ENCODE measurements around the gene GBX1.

GBX1 gene

GRCh38 chr7:151178831-151179230 is 11.3 kb upstream of the GBX1 start:
- no peak overlapping the region for H3K27ac Mint-ChIP-seq
- no peak for TF ChIP-seq CTCF (IDR thresholded peaks at IDR 0.05; ENCODE audit: unreplicated experiment in 3 of 3)
- no peaks in the 10 kb centered on the region for H3K9me3 Mint-ChIP-seq
- H3K4me1 Mint-ChIP-seq, result no peaks in the 10 kb centered on the region
- no peaks in the 10 kb centered on the region for H3K36me3 Mint-ChIP-seq (ENCODE audit: low read depth)
- peaks cover 60% of the 10 kb centered on the region for H3K27me3 Mint-ChIP-seq (ENCODE audit: low read depth)
- H3K4me3 Mint-ChIP-seq, result no peak overlapping the region

GRCh38 chr7:151178236-151178635 is 10.7 kb upstream of the GBX1 start:
- Mint-ChIP-seq H3K4me3 (no peak overlapping the region), H3K36me3 (ENCODE audit: low read depth) (no peaks in the 10 kb centered on the region), H3K27ac (no peak overlapping the region), H3K9me3 (no peaks in the 10 kb centered on the region), H3K4me1 (no peaks in the 10 kb centered on the region), H3K27me3 (ENCODE audit: low read depth) (peaks cover 63% of the 10 kb centered on the region)
- no peak for TF ChIP-seq CTCF (IDR thresholded peaks at IDR 0.05; ENCODE audit: unreplicated experiment in 3 of 3)

- Mint-ChIP-seq H3K27me3 (ENCODE audit: low read depth) (peaks cover 72% of the 10 kb centered on the region), H3K9me3 (peaks cover 6% of the 10 kb centered on the region), H3K4me1 (no peaks in the 10 kb centered on the region), H3K27ac (no peak overlapping the region), H3K4me3 (no peak overlapping the region), H3K36me3 (ENCODE audit: low read depth) (no peaks in the 10 kb centered on the region)
- no peak for TF ChIP-seq CTCF (IDR thresholded peaks at IDR 0.05; ENCODE audit: unreplicated experiment in 3 of 3)
Observed at GRCh38 chr7:151177310-151177709, 9.8 kb upstream of the GBX1 start.

- H3K27ac Mint-ChIP-seq, result no peak overlapping the region
- peaks cover 77% of the 10 kb centered on the region for H3K27me3 Mint-ChIP-seq (ENCODE audit: low read depth)
- peaks cover 8% of the 10 kb centered on the region for H3K9me3 Mint-ChIP-seq
- H3K4me1 Mint-ChIP-seq, result no peaks in the 10 kb centered on the region
- no peak overlapping the region for H3K4me3 Mint-ChIP-seq
- TF ChIP-seq CTCF (IDR thresholded peaks at IDR 0.05; ENCODE audit: unreplicated experiment in 3 of 3), result no peak
- H3K36me3 Mint-ChIP-seq (ENCODE audit: low read depth), result no peaks in the 10 kb centered on the region
Observed at GRCh38 chr7:151176401-151176800, 8.9 kb upstream of the GBX1 start.

GRCh38 chr7:151175793-151176311 is 8.4 kb upstream of the GBX1 start:
- H3K4me1 Mint-ChIP-seq, result no peaks in the 10 kb centered on the region
- no peak for TF ChIP-seq CTCF (IDR thresholded peaks at IDR 0.05; ENCODE audit: unreplicated experiment in 3 of 3)
- H3K27ac Mint-ChIP-seq, result no peak overlapping the region
- peaks cover 82% of the 10 kb centered on the region for H3K27me3 Mint-ChIP-seq (ENCODE audit: low read depth)
- H3K36me3 Mint-ChIP-seq (ENCODE audit: low read depth), result no peaks in the 10 kb centered on the region
- peaks cover 8% of the 10 kb centered on the region for H3K9me3 Mint-ChIP-seq
- H3K4me3 Mint-ChIP-seq, result no peak overlapping the region

- TF ChIP-seq CTCF (IDR thresholded peaks at IDR 0.05; ENCODE audit: unreplicated experiment in 3 of 3), result no peak
- H3K27ac Mint-ChIP-seq, result no peak overlapping the region
- peaks cover 84% of the 10 kb centered on the region for H3K27me3 Mint-ChIP-seq (ENCODE audit: low read depth)
- H3K36me3 Mint-ChIP-seq (ENCODE audit: low read depth), result no peaks in the 10 kb centered on the region
- peaks cover 8% of the 10 kb centered on the region for H3K9me3 Mint-ChIP-seq
- H3K4me3 Mint-ChIP-seq, result no peak overlapping the region
- H3K4me1 Mint-ChIP-seq, result no peaks in the 10 kb centered on the region
Observed at GRCh38 chr7:151175047-151175792, 7.7 kb upstream of the GBX1 start.
